ELF-1 (cell line): ENCODE data around the gene ANGPTL4.
"Not testable (repeated sequence)": the region's sequence is repeated elsewhere in the genome, so short reads cannot be mapped to it uniquely, and the experiment has no call there.

Experiments used
- DNase-seq: peaks from one replicate; pipeline ENCODE4 v3.0.0-alpha.2; 2016; ENCODE audit warnings: low read depth, low spot score

The ANGPTL4 gene

GRCh38 chr19:8334458-8335342, 29.3 kb upstream of the ANGPTL4 start:
- peak; percentile 83 for DNase-seq

- DNase-seq, result no peak
Observed at GRCh38 chr19:8335343-8336071, 28.4 kb upstream of the ANGPTL4 start.

- DNase-seq, result peak; percentile 61
Observed at GRCh38 chr19:8336072-8336569, 27.8 kb upstream of the ANGPTL4 start.

- no peak for DNase-seq
Observed at GRCh38 chr19:8336660-8337059, 27.3 kb upstream of the ANGPTL4 start.

- DNase-seq, result no peak
Observed at GRCh38 chr19:8337728-8338127, 26.2 kb upstream of the ANGPTL4 start.

GRCh38 chr19:8338835-8339234, 25.1 kb upstream of the ANGPTL4 start:
- DNase-seq, result no peak

- peak; percentile 65 for DNase-seq
Observed at GRCh38 chr19:8340341-8341096, 23.4 kb upstream of the ANGPTL4 start.

- not testable (repeated sequence) for DNase-seq
Observed at GRCh38 chr19:8341504-8341903, 22.5 kb upstream of the ANGPTL4 start.

GRCh38 chr19:8342316-8342683, 21.7 kb upstream of the ANGPTL4 start:
- DNase-seq, result no peak

- peak; percentile 96 for DNase-seq
Observed at GRCh38 chr19:8342684-8343482, 21.1 kb upstream of the ANGPTL4 start, which contains the start of gene KANK3. TSS of gene KANK3 (minus strand) at chr19:8343262. CDS start at chr19:8337828, 5,434 bp downstream.

- no peak for DNase-seq
Observed at GRCh38 chr19:8343483-8343844, 20.5 kb upstream of the ANGPTL4 start.

- DNase-seq, result not testable (repeated sequence)
Observed at GRCh38 chr19:8349629-8350372, 14.2 kb upstream of the ANGPTL4 start.

- DNase-seq, result no peak
Observed at GRCh38 chr19:8352134-8352827, 11.7 kb upstream of the ANGPTL4 start.

- DNase-seq, result peak; percentile 57
Observed at GRCh38 chr19:8352845-8353244, 11.1 kb upstream of the ANGPTL4 start.

GRCh38 chr19:8355631-8356402, 8.1 kb upstream of the ANGPTL4 start:
- DNase-seq, result no peak

GRCh38 chr19:8357007-8357521, 6.9 kb upstream of the ANGPTL4 start:
- no peak for DNase-seq

GRCh38 chr19:8358948-8359347, 5.0 kb upstream of the ANGPTL4 start:
- no peak for DNase-seq

GRCh38 chr19:8360196-8360595, 3.8 kb upstream of the ANGPTL4 start:
- no peak for DNase-seq
